ENCODE results near the gene NACA2. TPM values are rescaled to one million over a fixed set of nuclear protein-coding genes. Genes with fewer than 3 reads are reported as not detected.
"Not testable (repeated sequence)": the region's sequence is repeated elsewhere in the genome, so short reads cannot be mapped to it uniquely, and the experiment has no call there.

The NACA2 gene
- total and polyA plus RNA-seq, 10 donors: 0.16 to 0.43 (median 0.23) TPM; not detected in 7

DNA sequence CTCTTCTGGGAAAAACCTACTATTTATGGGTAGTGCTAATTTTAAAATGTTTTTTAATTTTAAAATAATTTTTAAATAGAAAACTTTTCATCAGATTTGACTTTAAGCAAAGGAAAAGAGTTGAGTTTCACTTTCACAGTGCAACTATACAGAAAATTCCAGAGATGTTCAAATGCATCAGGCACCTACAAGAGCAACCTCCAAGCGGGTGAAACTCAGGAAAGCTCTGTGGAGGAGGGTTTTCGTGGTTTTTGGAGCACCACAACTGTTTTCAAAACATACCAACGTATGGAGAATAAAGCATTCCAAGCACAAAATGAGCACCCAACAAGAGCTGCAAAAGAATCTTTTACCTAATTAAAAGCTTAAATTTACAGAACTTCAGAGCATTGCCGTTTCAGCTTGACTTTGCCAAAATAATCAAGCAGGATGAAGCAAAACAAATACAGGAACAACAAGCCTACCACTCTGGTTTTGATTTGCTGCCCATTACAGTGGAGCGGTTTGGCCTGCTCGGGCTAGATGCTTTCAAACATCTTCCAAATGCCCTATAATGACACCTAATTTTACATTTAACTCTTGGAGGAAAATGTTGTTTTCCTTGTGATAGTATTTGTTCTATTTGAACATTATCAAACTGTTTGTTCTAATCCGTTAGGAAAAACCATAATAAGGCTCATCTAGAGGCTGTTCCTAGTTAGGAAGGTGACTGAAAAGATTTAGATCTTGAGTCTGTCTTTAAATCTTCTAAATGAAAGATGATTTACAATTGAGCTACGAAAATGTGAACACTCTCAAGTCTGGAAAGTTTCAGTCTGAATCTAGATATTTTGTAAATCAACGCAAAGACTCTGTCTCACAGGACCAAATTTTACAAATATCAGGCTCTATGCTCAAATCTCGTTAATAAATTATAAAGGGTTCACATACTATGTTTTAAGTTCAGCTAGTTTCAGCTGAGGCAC, 34.5 kb downstream of the NACA2 start:
- H3K36me3 ChIP-seq: no peaks in the 10 kb centered on the region
- H3K27me3 ChIP-seq (replicated peaks in 1 of 7): peaks cover 0 to 51% (median 3%) of the 10 kb centered on the region in 7 donors
- TF ChIP-seq POLR2A (IDR thresholded peaks at IDR 0.05) (no peak), POLR2AphosphoS5 (IDR thresholded peaks at IDR 0.05) (no peak)
- TF ChIP-seq, protein P1, sequence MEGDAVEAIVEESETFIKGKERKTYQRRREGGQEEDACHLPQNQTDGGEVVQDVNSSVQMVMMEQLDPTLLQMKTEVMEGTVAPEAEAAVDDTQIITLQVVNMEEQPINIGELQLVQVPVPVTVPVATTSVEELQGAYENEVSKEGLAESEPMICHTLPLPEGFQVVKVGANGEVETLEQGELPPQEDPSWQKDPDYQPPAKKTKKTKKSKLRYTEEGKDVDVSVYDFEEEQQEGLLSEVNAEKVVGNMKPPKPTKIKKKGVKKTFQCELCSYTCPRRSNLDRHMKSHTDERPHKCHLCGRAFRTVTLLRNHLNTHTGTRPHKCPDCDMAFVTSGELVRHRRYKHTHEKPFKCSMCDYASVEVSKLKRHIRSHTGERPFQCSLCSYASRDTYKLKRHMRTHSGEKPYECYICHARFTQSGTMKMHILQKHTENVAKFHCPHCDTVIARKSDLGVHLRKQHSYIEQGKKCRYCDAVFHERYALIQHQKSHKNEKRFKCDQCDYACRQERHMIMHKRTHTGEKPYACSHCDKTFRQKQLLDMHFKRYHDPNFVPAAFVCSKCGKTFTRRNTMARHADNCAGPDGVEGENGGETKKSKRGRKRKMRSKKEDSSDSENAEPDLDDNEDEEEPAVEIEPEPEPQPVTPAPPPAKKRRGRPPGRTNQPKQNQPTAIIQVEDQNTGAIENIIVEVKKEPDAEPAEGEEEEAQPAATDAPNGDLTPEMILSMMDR (IDR thresholded peaks at IDR 0.05 in 8 of 11, conservative IDR thresholded peaks at IDR 0.05 in 3 of 11): no peak
- H3K4me1 ChIP-seq: no peaks in the 10 kb centered on the region
- intact Hi-C loops (cut with DNase I; ENCODE audit: low total_unique reads): no loop called here
- H3K4me3 ChIP-seq: no peak overlapping the region
- DNase-seq: no peak
- H3K9me3 ChIP-seq: no peaks in the 10 kb centered on the region
- H3K27ac ChIP-seq: no peak overlapping the region
- WGBS, 5 donors: 69 to 83% (median 75%) methylated on average over 10 of the region's 10 CpGs

DNA sequence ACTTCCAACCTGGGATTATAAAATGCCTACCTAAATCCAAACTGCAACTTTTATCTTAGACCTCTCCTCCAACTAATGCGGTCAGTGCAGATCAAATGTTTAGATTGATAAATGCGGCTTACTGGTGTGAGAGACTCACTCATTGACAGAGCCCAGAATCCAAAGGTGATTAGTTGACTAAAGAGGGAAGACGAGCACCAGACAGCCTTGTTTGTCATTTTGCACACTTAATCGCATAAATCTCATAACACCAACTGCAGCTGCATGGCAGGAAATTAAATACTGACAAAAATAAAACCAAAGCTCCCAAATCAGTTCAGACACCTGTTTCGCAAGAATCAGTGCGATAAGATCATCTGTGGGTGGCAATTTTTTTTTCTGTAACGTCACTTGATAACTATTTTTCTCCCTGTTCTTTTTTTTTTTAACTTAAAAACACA, 35.9 kb downstream of the NACA2 start:
- TF ChIP-seq POLR2AphosphoS5 (IDR thresholded peaks at IDR 0.05): no peak
- no peak for TF ChIP-seq POLR2A (IDR thresholded peaks at IDR 0.05)
- TF ChIP-seq, protein P1 (IDR thresholded peaks at IDR 0.05 in 8 of 11, conservative IDR thresholded peaks at IDR 0.05 in 3 of 11): no peak
- no peaks in the 10 kb centered on the region for H3K4me1 ChIP-seq
- H3K4me3 ChIP-seq: no peak overlapping the region
- no peaks in the 10 kb centered on the region for H3K36me3 ChIP-seq
- no peak overlapping the region for H3K27ac ChIP-seq
- WGBS, 5 donors: 53 to 63% (median 59%) methylated on average over 7 of the region's 7 CpGs
- intact Hi-C loops (cut with DNase I; ENCODE audit: low total_unique reads): no loop called here
- H3K27me3 ChIP-seq (replicated peaks in 1 of 7): peaks cover 0 to 57% (median 7%) of the 10 kb centered on the region in 7 donors
- no peak for DNase-seq
- no peaks in the 10 kb centered on the region for H3K9me3 ChIP-seq

DNA sequence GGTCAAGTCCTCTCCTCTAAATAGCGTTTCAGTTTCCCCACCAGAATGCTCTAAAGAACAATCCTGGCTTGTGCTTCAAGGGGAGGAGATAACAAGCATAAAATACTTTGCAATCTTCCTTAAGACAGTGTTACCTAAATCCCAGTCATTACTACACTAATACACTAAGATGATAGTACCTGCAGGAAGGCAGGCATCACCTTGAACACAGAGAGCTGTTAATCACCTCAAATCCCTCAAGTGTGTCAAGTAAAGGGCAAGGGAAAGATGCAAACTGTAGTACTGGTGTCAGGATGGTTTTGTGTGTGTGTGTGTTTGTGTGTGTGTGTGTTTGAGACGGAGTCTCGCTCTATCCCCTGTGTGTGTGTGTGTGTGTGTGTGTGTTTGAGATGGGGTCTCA, 36.8 kb downstream of the NACA2 start:
- H3K4me3 ChIP-seq: no peak overlapping the region
- peaks cover 0 to 62% (median 16%) of the 10 kb centered on the region in 7 donors for H3K27me3 ChIP-seq (replicated peaks in 1 of 7)
- H3K36me3 ChIP-seq: no peaks in the 10 kb centered on the region
- no peak overlapping the region for H3K27ac ChIP-seq
- intact Hi-C loops (cut with DNase I; ENCODE audit: low total_unique reads): no loop called here
- TF ChIP-seq, protein P1 (IDR thresholded peaks at IDR 0.05 in 8 of 11, conservative IDR thresholded peaks at IDR 0.05 in 3 of 11): no peak
- TF ChIP-seq POLR2AphosphoS5 (IDR thresholded peaks at IDR 0.05) (no peak), POLR2A (IDR thresholded peaks at IDR 0.05) (no peak)
- 72 to 78% (median 76%) methylated on average over 3 of the region's 3 CpGs for WGBS, 5 donors
- no peaks in the 10 kb centered on the region for H3K9me3 ChIP-seq
- no peaks in the 10 kb centered on the region for H3K4me1 ChIP-seq
- no peak for DNase-seq

DNA sequence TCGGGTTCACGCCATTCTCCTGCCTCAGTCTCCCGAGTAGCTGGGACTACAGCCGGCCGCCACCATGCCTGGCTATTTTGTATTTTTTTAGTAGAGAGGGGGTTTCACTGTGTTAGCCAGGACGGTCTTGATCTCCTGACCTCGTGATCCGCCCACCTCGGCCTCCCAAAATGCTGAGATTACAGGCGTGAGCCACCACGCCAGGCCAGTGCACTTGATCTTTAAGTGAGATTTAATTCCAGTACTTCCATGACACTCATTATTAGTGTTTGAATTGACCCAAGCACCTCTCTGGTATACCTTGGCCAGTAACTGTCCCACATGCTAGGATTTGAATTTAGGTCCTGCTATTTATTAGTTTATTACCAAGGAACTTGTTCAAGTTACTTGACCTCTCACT, 38.5 kb downstream of the NACA2 start:
- H3K4me3 ChIP-seq; H3K9me3 ChIP-seq; DNase-seq; intact Hi-C loops (cut with DNase I; ENCODE audit: low total_unique reads); H3K36me3 ChIP-seq; H3K4me1 ChIP-seq; H3K27ac ChIP-seq: not testable (repeated sequence)
- peaks cover 0 to 65% (median 16%) of the 10 kb centered on the region in 7 donors for H3K27me3 ChIP-seq (replicated peaks in 1 of 7)
- 87 to 93% (median 90%) methylated on average over 11 of the region's 11 CpGs for WGBS, 5 donors
